A549 (cell line): ENCODE results near the gene AMOTL1.

Experiments
- BHLHE40 ChIP-seq: IDR thresholded peaks from 2 replicates; pipeline ENCODE4 v1.6.1; 2012; ENCODE audit warnings: low read depth, low read length, inconsistent platforms
- CTCF ChIP-seq: fragments of >200 bp; sonication (Bioruptor Twin); formaldehyde crosslinking; IDR thresholded peaks from 3 replicates; pipeline ENCODE4 v1.5.1; 2016
- EHMT2 ChIP-seq: fragments of 200-600 bp; sonication (generic); IDR thresholded peaks from 2 replicates; pipeline ENCODE4 v1.6.1; 2016; ENCODE audit warnings: antibody characterized with exemption, low read depth, mild to moderate bottlenecking, moderate library complexity
- PHF8 ChIP-seq: fragments of 200-600 bp; sonication (generic); IDR thresholded peaks from 2 replicates; pipeline ENCODE4 v1.6.1; 2016; ENCODE audit warnings: low read depth, mild to moderate bottlenecking, antibody characterized with exemption, moderate library complexity, borderline replicate concordance
- REST ChIP-seq: fragments of 200-600 bp; sonication (generic); IDR thresholded peaks from 2 replicates; pipeline ENCODE4 v1.6.1; 2016; ENCODE audit warnings: antibody characterized with exemption, mild to moderate bottlenecking, moderate library complexity
- ZC3H11A ChIP-seq: fragments of 450-650 bp; IDR thresholded peaks from 2 replicates; pipeline ENCODE4 v1.6.1; 2014; ENCODE audit warnings: antibody characterized with exemption, mild to moderate bottlenecking

- TF ChIP-seq CTCF (no peak), PHF8 (no peak), ZC3H11A (no peak), REST (no peak), EHMT2 (no peak), BHLHE40 (no peak)
Observed at GRCh38 chr11:94830722-94831510, 62.8 kb downstream of the AMOTL1 start.
